H1 (cell line): ENCODE data around the gene GLRA2. TPM values are rescaled to one million over a fixed set of nuclear protein-coding genes. Genes with fewer than 3 reads are reported as not detected.

Experiments
- CTCF ChIA-PET: fragments of 300-600 bp; sonication (Branson Sonifier 250); formaldehyde crosslinking; loops from one replicate; lab custom pipeline; 2021; ENCODE audit not compliant: partially characterized antibody; lab: Charles Lee
- POLR2A ChIA-PET: fragments of 300-600 bp; sonication (Branson Sonifier 250); formaldehyde crosslinking; loops from one replicate; lab custom pipeline; 2021; ENCODE audit warnings: inconsistent platforms; ENCODE audit not compliant: partially characterized antibody; lab: Charles Lee
- DNase-seq, 2 experiments: peaks; one replicate each; pipeline versions ENCODE4 v3.0.0 to v3.0.0-alpha.2; 2010 to 2022; ENCODE audit warnings: low spot score in 2 of 2, low read depth in 1 of 2, mixed read lengths in 1 of 2
- FAIRE-seq: peaks from 2 replicates; lab custom pipeline; 2011; peaks lifted over from hg19 to GRCh38; lab: Jason Lieb, UNC
- H2AFZ ChIP-seq: 2 replicates; pipeline ENCODE4 v1.8.1; 2012; ENCODE audit warnings: low read length, inconsistent platforms
- H2AK5ac ChIP-seq: 2 replicates; pipeline ENCODE4 v1.6.1; 2013; ENCODE audit warnings: low read depth, low read length
- H2BK120ac ChIP-seq: replicated peaks from 2 replicates; pipeline ENCODE3; 2013; ENCODE audit warnings: low read depth, low read length, inconsistent platforms
- H2BK12ac ChIP-seq: 2 replicates; pipeline ENCODE4 v1.6.1; 2013; ENCODE audit warnings: low read depth, low read length
- H2BK15ac ChIP-seq: 2 replicates; pipeline ENCODE4 v1.6.1; 2013; ENCODE audit warnings: low read length
- H2BK20ac ChIP-seq: 2 replicates; pipeline ENCODE4 v1.6.1; 2013; ENCODE audit warnings: low read length
- H2BK5ac ChIP-seq: 2 replicates; pipeline ENCODE4 v1.6.1; 2013; ENCODE audit warnings: low read depth, low read length
- H3K14ac ChIP-seq: 2 replicates; pipeline ENCODE4 v1.6.1; 2013; ENCODE audit warnings: inconsistent platforms; ENCODE audit not compliant: insufficient read length
- H3K18ac ChIP-seq: 2 replicates; pipeline ENCODE4 v1.6.1; 2013; ENCODE audit warnings: low read length; ENCODE audit errors: extremely low read depth
- H3K23ac ChIP-seq: 2 replicates; pipeline ENCODE4 v1.6.1; 2013; ENCODE audit warnings: inconsistent platforms; ENCODE audit not compliant: insufficient read length
- H3K23me2 ChIP-seq: 2 replicates; pipeline ENCODE4 v1.6.1; 2013; ENCODE audit warnings: low read depth, low read length
- H3K27ac ChIP-seq: 2 replicates; pipeline ENCODE4 v1.6.1; 2011; ENCODE audit warnings: low read depth, low read length, inconsistent platforms
- H3K27me3 ChIP-seq, 4 experiments: replicated peaks in 1 of 4; 1 replicate in 1 of 4; 2 replicates in 3 of 4; pipeline versions ENCODE4 v1.6.1 to v1.8.1; 2011 to 2013; ENCODE audit warnings: low read length in 3 of 4, mild to moderate bottlenecking in 3 of 4, inconsistent platforms in 2 of 4, mixed read lengths in 2 of 4, moderate library complexity in 1 of 4; ENCODE audit not compliant: control insufficient read depth in 3 of 4, insufficient read depth in 3 of 4; ENCODE audit errors: extremely low read depth in 1 of 4
- H3K36me3 ChIP-seq, 4 experiments: 2 replicates each; pipeline versions ENCODE4 v1.6.1 to v1.8.1; 2011 to 2013; ENCODE audit warnings: mild to moderate bottlenecking in 4 of 4, low read length in 3 of 4, moderate library complexity in 2 of 4, control low read depth in 1 of 4, inconsistent platforms in 1 of 4; ENCODE audit not compliant: insufficient read depth in 4 of 4, control insufficient read depth in 2 of 4
- H3K4ac ChIP-seq: replicated peaks from 2 replicates; pipeline ENCODE3; 2013; ENCODE audit warnings: low read length, low read depth, mixed read lengths, inconsistent platforms; ENCODE audit not compliant: insufficient read length
- H3K4me1 ChIP-seq, 4 experiments: replicated peaks in 1 of 4; 1 replicate in 1 of 4; 2 replicates in 3 of 4; pipeline versions ENCODE4 v1.6.1 to v1.8.1; 2011 to 2013; ENCODE audit warnings: low read length in 3 of 4, inconsistent platforms in 2 of 4, mixed read lengths in 1 of 4; ENCODE audit not compliant: insufficient read depth in 4 of 4, control insufficient read depth in 3 of 4
- H3K4me2 ChIP-seq, 2 experiments: 2 replicates each; pipeline versions ENCODE4 v1.6.1 to v1.8.1; 2011 to 2013; ENCODE audit warnings: low read depth in 2 of 2, low read length in 2 of 2, control low read depth in 1 of 2, inconsistent platforms in 1 of 2, mild to moderate bottlenecking in 1 of 2; ENCODE audit not compliant: insufficient read depth in 1 of 2
- H3K4me3 ChIP-seq, 4 experiments: fragments of 200-600, 300-600 bp in 1 of 4; sonication (generic), shearing (Covaris generic), sonication (Bioruptor Twin) in 1 of 4; 2 replicates each; pipeline versions ENCODE4 v1.5.1 to v1.8.1; 2011 to 2016; ENCODE audit warnings: low read length in 4 of 4, low read depth in 3 of 4, control low read depth in 2 of 4, inconsistent platforms in 2 of 4, mild to moderate bottlenecking in 2 of 4, mixed read lengths in 1 of 4, moderate library complexity in 1 of 4; ENCODE audit not compliant: insufficient read depth in 2 of 4; ENCODE audit errors: extremely low read depth in 1 of 4
- H3K56ac ChIP-seq: replicated peaks from 2 replicates; pipeline ENCODE3; 2013; ENCODE audit warnings: low read depth, mild to moderate bottlenecking, mixed read lengths, low read length, inconsistent platforms; ENCODE audit not compliant: insufficient read length
- H3K79me1 ChIP-seq: 2 replicates; pipeline ENCODE4 v1.6.1; 2013; ENCODE audit warnings: low read depth, low read length, control low read depth
- H3K79me2 ChIP-seq, 2 experiments: 2 replicates each; pipeline versions ENCODE4 v1.6.1 to v1.8.1; 2012 to 2013; ENCODE audit warnings: low read length in 2 of 2, mild to moderate bottlenecking in 2 of 2, inconsistent platforms in 1 of 2; ENCODE audit not compliant: insufficient read depth in 2 of 2, control insufficient read depth in 1 of 2
- H3K9ac ChIP-seq, 4 experiments: replicated peaks in 1 of 4; 1 replicate in 1 of 4; 2 replicates in 3 of 4; pipeline versions ENCODE4 v1.6.1 to v1.8.1; 2011 to 2013; ENCODE audit warnings: low read depth in 3 of 4, low read length in 3 of 4, control low read depth in 2 of 4, mild to moderate bottlenecking in 2 of 4, moderate library complexity in 2 of 4, inconsistent platforms in 1 of 4; ENCODE audit errors: extremely low read depth in 1 of 4
- H3K9me3 ChIP-seq, 2 experiments: 2 replicates each; pipeline versions ENCODE4 v1.6.1 to v1.8.1; 2012 to 2013; ENCODE audit warnings: mild to moderate bottlenecking in 2 of 2, moderate library complexity in 2 of 2, control low read depth in 1 of 2, inconsistent platforms in 1 of 2, low read depth in 1 of 2, low read length in 1 of 2, mixed read lengths in 1 of 2; ENCODE audit not compliant: insufficient read depth in 2 of 2
- H4K20me1 ChIP-seq, 2 experiments: replicated peaks in 1 of 2; 2 replicates each; pipeline versions ENCODE3 to v1.8.1; 2011 to 2013; ENCODE audit warnings: inconsistent platforms in 2 of 2, low read length in 2 of 2, mild to moderate bottlenecking in 1 of 2; ENCODE audit not compliant: insufficient read depth in 2 of 2, control insufficient read depth in 1 of 2
- H4K5ac ChIP-seq: 2 replicates; pipeline ENCODE4 v1.6.1; 2013; ENCODE audit warnings: low read length, low read depth, mixed read lengths, inconsistent platforms; ENCODE audit not compliant: insufficient read length
- H4K8ac ChIP-seq: 2 replicates; pipeline ENCODE4 v1.8.0; 2013; ENCODE audit warnings: mild to moderate bottlenecking, moderate library complexity, low read length, inconsistent platforms; ENCODE audit not compliant: insufficient read depth; ENCODE audit errors: extremely low read depth
- H4K91ac ChIP-seq: replicated peaks from 2 replicates; pipeline ENCODE3; 2013; ENCODE audit warnings: low read length, mixed read lengths, inconsistent platforms; ENCODE audit not compliant: insufficient read length
- ASH2L ChIP-seq: fragments of 200-600, 300-600 bp; sonication (generic); IDR thresholded peaks from one replicate; pipeline ENCODE4 v1.7.1; 2017; ENCODE audit warnings: low read length
- CBX5 ChIP-seq: fragments of 300-800, 300-1000 bp; sonication (generic); IDR thresholded peaks from 2 replicates; pipeline ENCODE4 v1.7.1; 2016; ENCODE audit warnings: antibody characterized with exemption, low read length, low read depth
- CHD2 ChIP-seq: IDR thresholded peaks from 2 replicates; pipeline ENCODE4 v1.6.1; 2012; ENCODE audit warnings: low read length, improper control_type of control experiment
- CREB1 ChIP-seq: IDR thresholded peaks from 2 replicates; pipeline ENCODE4 v1.6.1; 2012; ENCODE audit warnings: inconsistent platforms
- CTBP2 ChIP-seq: IDR thresholded peaks from 2 replicates; pipeline ENCODE4 v1.7.0; 2011; ENCODE audit warnings: borderline replicate concordance, mild to moderate bottlenecking, moderate library complexity, mixed read lengths, low read length; ENCODE audit not compliant: insufficient read depth, insufficient read length
- FOSL1 ChIP-seq: IDR thresholded peaks from 2 replicates; pipeline ENCODE4 v1.6.1; 2011; ENCODE audit warnings: mild to moderate bottlenecking, low read depth, low read length, moderate library complexity; ENCODE audit not compliant: insufficient read depth
- GTF2F1 ChIP-seq: IDR thresholded peaks from 2 replicates; pipeline ENCODE4 v1.6.1; 2012; ENCODE audit warnings: low read depth, low read length, improper control_type of control experiment, borderline replicate concordance
- JUN ChIP-seq: IDR thresholded peaks from 2 replicates; pipeline ENCODE4 v1.6.1; 2011; ENCODE audit warnings: low read depth, mild to moderate bottlenecking, improper control_type of control experiment, low read length
- KDM4A ChIP-seq: IDR thresholded peaks from one replicate; pipeline ENCODE4 v1.7.1; 2012; ENCODE audit warnings: low read depth, mild to moderate bottlenecking, moderate library complexity, low read length, inconsistent platforms; ENCODE audit not compliant: severe bottlenecking
- POLR2AphosphoS5 ChIP-seq: IDR thresholded peaks from 2 replicates; pipeline ENCODE4 v1.6.1; 2011; ENCODE audit warnings: low read depth, low read length
- RFX5 ChIP-seq: IDR thresholded peaks from 2 replicates; pipeline ENCODE4 v1.6.1; 2011; ENCODE audit warnings: low read depth, low read length, improper control_type of control experiment, borderline replicate concordance
- SAP30 ChIP-seq: fragments of 300-600 bp; sonication (generic); IDR thresholded peaks from 2 replicates; pipeline ENCODE4 v1.7.1; 2012; ENCODE audit warnings: low read length, moderate library complexity, mild to moderate bottlenecking, inconsistent platforms; ENCODE audit not compliant: insufficient read depth, insufficient replicate concordance
- SP1 ChIP-seq: IDR thresholded peaks from 2 replicates; pipeline ENCODE4 v1.6.1; 2011; ENCODE audit warnings: low read depth, low read length
- SRF ChIP-seq: IDR thresholded peaks from 2 replicates; pipeline ENCODE4 v1.6.1; 2011; ENCODE audit warnings: mild to moderate bottlenecking, low read depth, low read length, moderate library complexity
- TEAD4 ChIP-seq: IDR thresholded peaks from 2 replicates; pipeline ENCODE4 v1.6.1; 2012; ENCODE audit warnings: low read depth, low read length, inconsistent platforms, mixed read lengths
- ZNF274 ChIP-seq: IDR thresholded peaks from 2 replicates; pipeline ENCODE4 v1.7.0; 2012; ENCODE audit warnings: low read length, borderline replicate concordance; ENCODE audit errors: extremely low read depth
- WGBS, 2 experiments: shearing (Covaris generic) in 1 of 2; methylation state at CpG; one replicate each; pipeline versions ENCODE4 v1.1.6 to v1.1.7; 2013 to 2015; ENCODE audit warnings: low lambda C conversion rate in 2 of 2, mixed read lengths in 2 of 2, inconsistent platforms in 1 of 2, low coverage in 1 of 2, missing lambda C conversion rate in 1 of 2; ENCODE audit not compliant: insufficient replicate concordance in 2 of 2, insufficient coverage in 1 of 2, insufficient read length in 1 of 2; ENCODE audit errors: extremely low coverage in 1 of 2, missing lambda C conversion rate in 1 of 2; 5-methylcytosine and 5-hydroxymethylcytosine counted together
- polyA plus RNA-seq, 7 experiments: library from polyadenylated mRNA; depleted of rRNA in 3 of 7; stranded (reverse) in 5 of 7; unstranded in 2 of 7; fragments of >200 nt in 5 of 7; fragments of 200-250 nt in 2 of 7; gene quantifications; 1 replicate in 5 of 7; 2 replicates in 1 of 7; 4 replicates in 1 of 7; pipeline versions ENCODE4 v1.2.1 to v1.2.3, GENCODE V29; 2011 to 2013; ENCODE audit warnings: missing spikeins in 2 of 7, mixed read lengths in 2 of 7
- total RNA-seq: library from RNA; stranded (reverse); fragmentation: NEBNext Ultra II Directional; extraction: Animal tissue kit (Norgen Biotek cat#: 25700); gene quantifications from 2 replicates; pipeline ENCODE4 v1.2.1, GENCODE V29; 2021

Gene GLRA2
- total and polyA plus RNA-seq, 2 of the 8 experiments (the other 6 are each of a cell fraction or from before 2014, with no cell fraction given), result not detected

GRCh38 chrX:14670819-14671218 is 141.5 kb downstream of the GLRA2 start:
- Histone ChIP-seq H4K8ac (no peak overlapping the region), H3K9ac (no peak overlapping the region), H2BK120ac (no peak overlapping the region), H4K20me1 (peaks cover 0 to 1% of the 10 kb centered on the region in 2 experiments), H3K4ac (no peak overlapping the region), H3K4me1 (no peaks in the 10 kb centered on the region), H3K27ac (no peak overlapping the region), H2BK20ac (no peak overlapping the region), H2AK5ac (no peak overlapping the region), H3K18ac (no peak overlapping the region), H3K14ac (no peak overlapping the region), H3K9me3 (no peaks in the 10 kb centered on the region), H3K27me3 (no peaks in the 10 kb centered on the region), H3K23me2 (no peaks in the 10 kb centered on the region), H2BK5ac (no peak overlapping the region), H3K79me2 (no peaks in the 10 kb centered on the region), H3K4me2 (no peak overlapping the region), H3K56ac (no peak overlapping the region), H3K4me3 (no peak overlapping the region), H3K23ac (no peak overlapping the region), H4K5ac (no peak overlapping the region), H3K79me1 (no peaks in the 10 kb centered on the region), H2AFZ (no peak overlapping the region), H2BK12ac (no peak overlapping the region), H4K91ac (no peak overlapping the region), H2BK15ac (no peak overlapping the region), H3K36me3 (no peaks in the 10 kb centered on the region)
- CTCF ChIA-PET, result no interaction called here
- 100% methylated on average over 1 of the region's 1 CpG; no CpG with 5 or more reads in 1 of the 2 experiments for WGBS, 2 experiments
- POLR2A ChIA-PET, result no interaction called here
- FAIRE-seq (no peak), DNase-seq (no peak)
- TF ChIP-seq SAP30, result no peak
- TF ChIP-seq TEAD4, result no peak
- no peak for TF ChIP-seq CTBP2
- no peak for TF ChIP-seq ZNF274
- TF ChIP-seq RFX5, result no peak
- no peak for TF ChIP-seq SRF
- TF ChIP-seq SP1, result no peak
- no peak for TF ChIP-seq POLR2AphosphoS5
- TF ChIP-seq CHD2, result no peak
- no peak for TF ChIP-seq KDM4A
- TF ChIP-seq JUN, result no peak
- no peak for TF ChIP-seq GTF2F1
- TF ChIP-seq ASH2L, result no peak
- TF ChIP-seq CREB1, result no peak
- TF ChIP-seq CBX5, result no peak
- no peak for TF ChIP-seq FOSL1
